ENCODE data around the gene KANTR.

Gene KANTR

DNA sequence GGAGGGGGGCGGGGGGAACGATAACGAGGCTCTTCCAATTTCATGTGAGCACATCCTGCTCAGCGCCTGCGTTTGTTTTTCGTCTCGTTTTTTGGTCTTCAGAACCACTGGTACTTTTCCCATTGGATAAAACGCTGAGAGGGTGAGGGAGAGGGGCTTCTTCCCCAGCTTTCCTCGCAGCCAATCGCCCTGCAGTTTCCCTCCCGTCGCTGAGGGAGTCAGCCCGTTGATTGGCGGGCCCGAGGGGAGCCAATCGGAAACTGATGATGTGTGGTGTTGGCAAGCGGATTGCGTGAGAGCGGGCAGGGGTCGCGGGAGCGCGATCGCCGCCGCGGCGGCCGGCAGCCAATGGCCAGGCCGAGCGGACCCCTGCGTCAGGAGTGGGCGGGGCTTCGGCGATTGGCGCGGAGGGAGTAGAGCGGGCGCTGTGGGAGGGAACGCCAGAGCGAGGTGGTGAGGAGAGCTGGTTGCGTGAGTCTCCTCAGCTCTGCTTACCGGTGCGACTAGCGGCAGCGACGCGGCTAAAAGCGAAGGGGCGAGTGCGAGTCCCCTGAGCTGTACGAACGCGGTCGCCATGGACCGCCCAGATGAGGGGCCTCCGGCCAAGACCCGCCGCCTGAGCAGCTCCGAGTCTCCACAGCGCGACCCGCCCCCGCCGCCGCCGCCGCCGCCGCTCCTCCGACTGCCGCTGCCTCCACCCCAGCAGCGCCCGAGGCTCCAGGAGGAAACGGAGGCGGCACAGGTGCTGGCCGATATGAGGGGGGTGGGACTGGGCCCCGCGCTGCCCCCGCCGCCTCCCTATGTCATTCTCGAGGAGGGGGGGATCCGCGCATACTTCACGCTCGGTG is 11.8 kb upstream of the KANTR start, which contains the start of gene TSPYL2:
Gene TSPYL2 (plus strand): TSS at position 443 of the 848 bp plus-strand sequence. CDS start 132 bp downstream, at position 575.
- peak; percentile 82 to 87 for DNase-seq (ENCODE audit: low read depth in 2 of 2)

DNA sequence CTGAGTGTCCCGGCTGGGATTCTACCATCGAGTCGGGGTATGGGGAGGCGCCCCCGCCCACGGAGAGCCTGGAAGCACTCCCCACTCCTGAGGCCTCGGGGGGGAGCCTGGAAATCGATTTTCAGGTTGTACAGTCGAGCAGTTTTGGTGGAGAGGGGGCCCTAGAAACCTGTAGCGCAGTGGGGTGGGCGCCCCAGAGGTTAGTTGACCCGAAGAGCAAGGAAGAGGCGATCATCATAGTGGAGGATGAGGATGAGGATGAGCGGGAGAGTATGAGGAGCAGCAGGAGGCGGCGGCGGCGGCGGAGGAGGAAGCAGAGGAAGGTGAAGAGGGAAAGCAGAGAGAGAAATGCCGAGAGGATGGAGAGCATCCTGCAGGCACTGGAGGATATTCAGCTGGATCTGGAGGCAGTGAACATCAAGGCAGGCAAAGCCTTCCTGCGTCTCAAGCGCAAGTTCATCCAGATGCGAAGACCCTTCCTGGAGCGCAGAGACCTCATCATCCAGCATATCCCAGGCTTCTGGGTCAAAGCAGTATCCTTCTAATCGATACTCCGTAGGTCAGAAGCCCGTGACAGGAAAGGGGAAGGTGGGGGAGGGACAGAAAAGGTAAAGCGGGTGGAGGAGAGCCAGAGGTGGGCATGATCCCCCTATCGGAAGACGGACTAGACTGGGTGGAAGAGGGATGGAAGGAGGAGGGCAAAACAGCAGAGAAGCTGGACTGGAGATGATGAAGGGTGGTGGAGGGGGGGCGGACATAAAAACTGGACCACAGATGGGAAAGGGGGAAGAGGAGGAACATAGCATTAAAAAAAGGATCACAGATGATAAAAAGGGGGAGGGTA is 10.9 kb upstream of the KANTR start:
- no peak for DNase-seq (ENCODE audit: low read depth in 2 of 2)

DNA sequence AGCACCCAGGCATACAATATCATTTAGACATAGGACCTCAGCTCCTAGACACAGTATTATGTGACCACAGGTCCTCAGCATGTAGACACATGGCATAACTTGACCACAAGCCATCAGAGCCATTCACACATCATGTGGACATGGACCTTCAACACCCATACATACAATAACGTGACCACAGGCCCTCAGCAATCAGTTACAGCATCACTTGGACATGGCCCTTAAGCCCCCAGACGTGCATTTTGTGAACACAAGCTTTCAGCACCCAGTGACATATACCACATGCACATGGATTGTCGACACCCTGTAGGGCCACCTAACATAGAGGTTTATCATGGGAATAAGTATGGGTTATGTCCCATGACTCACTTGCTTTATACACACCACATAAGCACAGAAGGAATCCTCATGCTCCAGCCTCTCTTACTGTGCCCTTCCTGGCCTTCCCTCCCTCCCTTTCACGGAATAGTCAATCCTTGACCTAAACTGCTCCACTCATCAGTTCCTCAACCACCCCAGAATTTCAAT is 9.8 kb upstream of the KANTR start:
- DNase-seq (ENCODE audit: low read depth in 2 of 2): no peak

DNA sequence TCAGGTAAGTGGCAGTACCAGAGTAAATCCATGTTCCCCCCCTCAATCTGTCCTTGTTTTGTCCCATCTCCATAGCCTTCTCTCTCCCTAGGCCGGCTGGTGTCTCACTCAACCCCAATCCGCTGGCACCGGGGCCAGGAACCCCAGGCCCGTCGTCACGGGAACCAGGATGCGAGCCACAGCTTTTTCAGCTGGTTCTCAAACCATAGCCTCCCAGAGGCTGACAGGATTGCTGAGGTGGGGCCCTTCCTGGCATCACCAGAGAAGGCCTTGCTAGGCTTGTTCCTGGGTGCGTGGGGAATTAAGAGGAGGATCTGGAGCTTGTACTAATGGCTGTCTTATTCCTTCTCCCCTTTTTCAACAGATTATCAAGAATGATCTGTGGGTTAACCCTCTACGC is 9.1 kb upstream of the KANTR start:
- DNase-seq (ENCODE audit: low read depth in 2 of 2): no peak

DNA sequence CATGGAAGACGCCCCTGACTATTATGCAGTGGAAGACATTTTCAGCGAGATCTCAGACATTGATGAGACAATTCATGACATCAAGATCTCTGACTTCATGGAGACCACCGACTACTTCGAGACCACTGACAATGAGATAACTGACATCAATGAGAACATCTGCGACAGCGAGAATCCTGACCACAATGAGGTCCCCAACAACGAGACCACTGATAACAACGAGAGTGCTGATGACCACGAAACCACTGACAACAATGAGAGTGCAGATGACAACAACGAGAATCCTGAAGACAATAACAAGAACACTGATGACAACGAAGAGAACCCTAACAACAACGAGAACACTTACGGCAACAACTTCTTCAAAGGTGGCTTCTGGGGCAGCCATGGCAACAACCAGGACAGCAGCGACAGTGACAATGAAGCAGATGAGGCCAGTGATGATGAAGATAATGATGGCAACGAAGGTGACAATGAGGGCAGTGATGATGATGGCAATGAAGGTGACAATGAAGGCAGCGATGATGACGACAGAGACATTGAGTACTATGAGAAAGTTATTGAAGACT is 8.2 kb upstream of the KANTR start:
- no peak for DNase-seq (ENCODE audit: low read depth in 2 of 2)

DNA sequence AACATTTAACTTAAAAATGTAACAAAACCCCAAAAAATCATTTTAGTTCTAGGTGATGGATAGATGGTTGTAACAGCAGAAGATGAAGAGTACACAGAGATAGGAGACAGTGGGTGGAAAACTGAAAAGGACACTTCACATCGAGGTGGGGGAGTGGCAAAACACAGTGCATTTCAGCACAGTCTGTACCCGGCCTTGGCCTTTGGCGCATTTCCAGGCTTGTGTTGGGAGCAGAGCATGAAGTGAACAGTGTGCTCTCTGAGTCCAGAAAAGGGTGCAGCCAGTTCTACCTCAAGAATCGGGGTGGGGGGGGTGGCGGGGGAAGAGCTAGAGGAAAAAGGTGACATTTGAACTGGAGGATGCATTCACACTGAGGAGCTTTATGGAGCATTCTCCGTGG is 7.5 kb upstream of the KANTR start:
- no peak for DNase-seq (ENCODE audit: low read depth in 2 of 2)

DNA sequence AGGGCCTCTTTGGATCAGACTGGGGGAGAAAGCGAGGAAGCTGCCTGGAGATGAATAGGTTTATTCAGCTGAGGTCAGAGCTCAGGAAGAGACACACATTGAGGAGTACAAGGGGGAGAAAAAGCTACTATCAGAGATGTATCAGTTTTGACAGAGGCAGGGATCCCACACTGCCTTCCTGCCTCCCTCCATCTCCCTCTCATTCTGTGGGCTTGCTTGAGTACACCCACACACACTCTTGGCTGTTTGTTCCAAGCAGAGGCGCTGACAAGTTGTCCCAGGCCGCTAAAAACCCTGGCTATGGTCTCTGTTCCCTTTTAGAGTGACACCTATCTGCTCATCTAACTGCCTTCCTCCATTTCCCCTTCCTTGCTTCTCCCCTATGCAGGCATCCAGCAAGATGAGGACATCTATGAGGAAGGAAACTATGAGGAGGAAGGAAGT is 6.5 kb upstream of the KANTR start:
- DNase-seq (ENCODE audit: low read depth in 2 of 2): no peak

DNA sequence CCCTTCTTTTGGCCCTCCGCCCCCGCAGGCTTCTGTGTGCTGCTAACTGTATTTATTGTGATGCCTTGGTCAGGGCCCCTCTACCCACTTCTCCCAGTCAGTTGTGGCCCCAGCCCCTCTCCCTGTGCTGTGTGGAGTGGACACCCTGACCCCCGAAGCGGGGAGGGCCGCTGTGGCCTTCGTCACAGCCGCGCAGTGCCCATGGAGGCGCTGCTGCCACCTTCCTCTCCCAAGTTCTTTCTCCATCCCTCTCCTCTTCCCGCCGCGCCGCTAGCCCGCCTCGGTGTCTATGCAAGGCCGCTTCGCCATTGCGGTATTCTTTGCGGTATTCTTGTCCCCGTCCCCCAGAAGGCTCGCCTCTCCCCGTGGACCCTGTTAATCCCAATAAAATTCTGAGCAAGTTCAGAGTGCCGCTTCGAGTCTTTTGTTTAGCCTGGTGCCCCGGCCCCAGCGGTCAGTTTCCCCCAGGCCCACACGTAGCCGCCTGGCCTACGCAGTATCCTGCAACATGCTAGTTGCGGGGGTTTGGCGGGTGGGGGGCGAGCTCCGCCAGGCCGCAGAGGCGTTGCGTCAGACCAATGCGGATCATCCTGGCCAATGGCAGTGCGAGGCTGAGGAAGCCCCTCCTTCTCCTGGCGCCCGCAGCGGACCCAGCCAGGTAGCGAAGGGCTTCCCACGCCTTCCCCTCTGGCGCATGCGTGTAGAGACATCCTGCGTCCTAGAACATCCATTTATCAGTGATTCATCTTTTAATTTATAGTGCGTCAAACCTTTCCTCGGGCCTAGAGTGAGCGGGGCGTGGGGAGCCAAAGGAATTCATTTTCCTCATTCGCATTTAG is 5.6 kb upstream of the KANTR start:
- peak; percentile 55 to 66 for DNase-seq (ENCODE audit: low read depth in 2 of 2)

DNA sequence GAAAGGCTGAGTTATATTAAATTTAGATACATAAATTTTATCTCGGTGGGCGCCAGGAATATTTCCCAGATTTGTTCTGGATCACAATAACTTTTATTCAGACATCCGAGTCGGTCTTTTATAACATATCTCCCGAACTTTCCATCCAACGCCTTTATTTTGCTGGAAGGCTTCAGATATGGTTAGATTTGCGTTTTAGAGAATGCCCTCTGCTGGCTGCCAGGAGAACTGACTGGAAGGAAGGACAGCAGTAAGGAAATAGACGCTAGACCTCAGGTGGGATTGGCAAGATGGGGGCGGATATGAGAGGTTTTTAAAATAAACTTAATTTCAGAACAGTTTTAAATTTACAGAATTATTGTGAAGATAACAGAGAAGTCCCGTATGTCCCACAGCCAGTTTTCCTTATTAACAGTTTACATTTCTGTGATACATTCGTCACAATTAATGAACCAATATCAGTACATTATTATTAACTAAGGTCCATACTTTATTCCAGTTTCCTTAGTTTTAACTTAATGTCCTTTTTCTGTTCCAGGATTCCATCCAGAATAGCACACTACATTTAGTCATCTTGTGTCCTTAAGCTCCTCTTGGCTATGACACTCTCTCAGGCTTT is 4.6 kb upstream of the KANTR start:
- DNase-seq (ENCODE audit: low read depth in 2 of 2): no peak

DNA sequence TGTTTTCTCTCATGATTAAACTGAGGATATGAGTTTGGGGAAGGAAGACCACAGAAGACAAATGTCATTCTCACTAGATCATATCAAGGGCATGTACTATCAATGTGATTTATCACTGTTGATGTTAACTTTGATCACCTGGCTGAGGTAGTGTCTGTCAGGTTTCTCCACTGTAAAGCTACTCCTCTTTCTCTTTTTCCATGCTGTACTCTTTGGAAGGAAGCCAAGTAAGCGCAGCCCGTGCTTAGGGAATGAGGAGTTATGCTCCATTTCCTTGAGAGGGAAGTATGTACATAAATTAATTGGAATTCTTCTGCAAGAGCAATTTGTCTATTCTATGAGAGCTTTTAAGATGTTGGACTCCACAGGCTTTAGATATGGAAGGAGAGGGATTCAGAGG is 4.0 kb upstream of the KANTR start:
- no peak for DNase-seq (ENCODE audit: low read depth in 2 of 2)

DNA sequence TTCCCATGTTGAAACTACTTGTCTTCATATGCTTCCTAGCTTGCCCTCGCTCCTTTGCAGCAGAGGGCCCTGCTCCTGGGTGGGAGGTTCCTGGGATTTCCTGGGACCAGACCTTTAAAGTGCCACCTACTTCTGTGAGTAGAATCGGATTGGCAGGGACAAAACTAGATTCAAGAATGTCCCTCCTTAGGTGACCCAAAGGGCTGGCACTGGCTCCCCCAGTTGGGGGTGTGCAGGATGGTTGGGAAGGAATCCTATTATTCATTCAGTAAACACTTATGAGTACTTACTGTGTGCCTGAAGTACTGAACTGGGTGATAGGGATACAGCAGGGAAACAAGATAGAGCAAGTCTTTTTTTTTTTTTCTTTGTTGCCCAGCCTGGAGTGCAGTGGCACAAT is 2.6 kb upstream of the KANTR start:
- no peak for DNase-seq (ENCODE audit: low read depth in 2 of 2)

DNA sequence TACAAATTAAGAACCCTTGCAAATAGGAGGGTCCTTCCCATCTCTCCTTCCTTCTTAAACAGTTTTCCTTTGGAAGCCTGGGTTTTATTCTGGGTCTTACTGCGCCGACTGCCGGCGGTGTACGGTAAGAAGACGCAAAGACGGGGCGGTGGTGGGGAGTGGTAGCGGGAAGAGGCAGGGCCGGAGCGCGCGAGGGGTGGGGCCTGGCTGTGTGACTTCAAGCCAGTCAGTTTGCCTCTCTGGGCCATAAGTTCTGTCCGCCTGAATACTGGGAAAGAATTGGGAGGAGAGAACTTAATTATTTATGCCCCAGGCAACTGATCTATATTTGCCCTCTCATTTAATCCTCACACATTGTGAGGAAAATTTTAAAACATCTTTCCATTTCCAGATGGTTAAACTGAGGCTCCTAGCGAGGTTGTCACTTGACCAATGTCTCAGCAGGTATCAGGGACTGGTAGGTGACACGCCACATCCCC is 726 bp upstream of the KANTR start:
- peak; percentile 59 to 64 for DNase-seq (ENCODE audit: low read depth in 2 of 2)

DNA sequence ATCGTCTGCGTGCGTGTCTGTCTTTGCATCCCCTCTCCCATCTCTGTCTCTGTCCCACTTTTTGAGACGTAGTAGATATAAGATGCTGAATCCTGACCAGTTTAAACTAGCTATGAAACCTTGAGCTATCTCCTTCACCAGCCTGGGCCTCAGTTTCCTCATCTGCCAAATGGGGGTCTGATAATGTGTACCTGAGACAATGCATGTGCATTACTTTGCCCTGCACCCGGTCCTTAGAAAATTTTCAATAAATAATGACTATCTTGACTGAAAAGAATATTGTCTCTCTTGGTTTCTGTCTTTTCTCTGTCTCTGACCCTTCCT is 602 bp downstream of the KANTR start:
- DNase-seq (ENCODE audit: low read depth in 2 of 2): no peak

DNA sequence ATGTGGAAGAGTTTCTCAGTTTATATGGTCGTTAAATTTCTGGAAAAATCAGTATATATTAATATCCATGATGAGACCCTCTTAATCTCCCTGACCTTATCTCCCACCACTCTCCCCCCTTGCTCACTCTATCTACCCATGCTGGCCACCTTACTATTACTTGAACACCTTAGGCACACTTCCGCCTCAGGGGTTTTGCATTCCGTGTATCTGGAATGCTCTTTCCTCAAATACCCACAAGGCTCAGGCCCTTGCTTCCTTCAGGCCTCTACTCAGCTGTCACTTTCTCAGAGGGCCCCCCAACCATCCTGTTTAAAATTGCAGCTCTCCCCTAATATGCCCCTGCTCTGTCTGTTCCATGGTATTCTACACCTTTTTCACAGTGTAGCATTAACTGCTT is 1.9 kb downstream of the KANTR start:
- DNase-seq (ENCODE audit: low read depth in 2 of 2): no peak

DNA sequence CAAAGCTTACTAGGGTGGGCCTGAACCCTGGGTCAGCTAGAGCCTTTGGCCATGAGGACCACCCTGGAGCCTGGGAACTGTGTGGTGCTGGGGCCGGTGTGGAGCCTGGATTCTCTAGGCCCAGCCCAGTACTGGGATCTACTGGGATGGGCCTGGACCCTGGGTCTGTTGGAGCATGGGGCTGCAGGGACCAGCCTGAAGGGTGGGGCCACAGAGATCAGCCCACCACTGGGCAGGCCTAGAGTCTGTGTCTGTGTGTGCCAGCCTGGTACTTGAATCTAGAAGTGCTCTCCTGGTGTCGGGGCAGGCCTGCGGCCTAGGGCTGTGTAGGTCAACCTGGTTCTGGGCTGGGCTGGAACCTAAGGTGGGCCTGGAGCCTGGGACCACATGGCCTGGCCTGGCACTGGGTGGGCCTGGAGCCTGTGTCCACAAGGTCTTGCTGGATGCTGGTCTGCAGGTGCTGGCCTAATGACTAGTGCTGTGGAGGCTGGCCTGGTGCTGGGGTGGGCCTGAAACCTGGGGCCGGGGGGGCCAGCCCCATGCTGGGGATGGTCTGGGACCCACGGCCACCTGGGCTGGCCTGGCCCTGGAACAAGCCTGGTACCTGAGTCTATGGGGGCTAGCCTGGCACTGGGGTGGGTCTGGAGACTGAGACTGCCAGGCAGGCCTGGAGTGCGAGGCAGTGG is 21.1 kb downstream of the KANTR start:
- DNase-seq (ENCODE audit: low read depth in 2 of 2): no peak

DNA sequence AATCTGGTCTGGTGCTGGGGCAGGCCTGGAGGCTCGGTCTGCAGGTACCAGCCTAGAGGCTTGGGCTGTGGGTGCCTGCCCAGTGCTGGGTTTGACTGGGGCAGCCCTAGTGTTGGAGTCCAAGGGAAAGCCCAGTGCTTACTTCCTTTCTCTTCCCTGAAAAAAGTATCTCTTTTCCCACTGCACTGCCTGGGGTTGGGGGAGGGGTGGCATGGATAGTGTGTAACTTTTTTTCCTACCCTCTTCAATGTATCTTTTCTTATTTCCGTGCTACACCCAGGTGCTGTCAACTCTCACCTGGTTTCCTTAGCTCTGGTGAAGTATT is 21.6 kb downstream of the KANTR start:
- no peak for DNase-seq (ENCODE audit: low read depth in 2 of 2)

DNA sequence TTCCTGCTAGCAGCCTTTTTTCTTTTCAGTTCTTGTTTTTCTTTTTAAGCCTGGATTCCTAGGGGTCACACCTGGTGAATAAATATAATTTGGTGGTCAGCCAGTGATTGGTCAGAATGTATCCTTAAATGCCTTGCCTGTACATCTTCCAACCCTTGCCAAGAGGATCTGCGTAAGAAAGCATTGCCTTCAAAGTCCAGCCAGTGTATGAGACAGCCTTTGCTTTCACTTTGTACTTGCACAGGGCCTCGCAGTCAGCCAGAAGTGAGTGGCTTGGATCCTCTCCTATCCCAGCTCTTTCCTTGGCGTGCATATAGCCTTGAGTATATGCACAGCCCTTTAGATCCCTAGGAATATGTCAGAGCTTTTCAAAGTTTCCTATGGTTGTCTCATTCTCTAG is 22.2 kb downstream of the KANTR start:
- no peak for DNase-seq (ENCODE audit: low read depth in 2 of 2)

DNA sequence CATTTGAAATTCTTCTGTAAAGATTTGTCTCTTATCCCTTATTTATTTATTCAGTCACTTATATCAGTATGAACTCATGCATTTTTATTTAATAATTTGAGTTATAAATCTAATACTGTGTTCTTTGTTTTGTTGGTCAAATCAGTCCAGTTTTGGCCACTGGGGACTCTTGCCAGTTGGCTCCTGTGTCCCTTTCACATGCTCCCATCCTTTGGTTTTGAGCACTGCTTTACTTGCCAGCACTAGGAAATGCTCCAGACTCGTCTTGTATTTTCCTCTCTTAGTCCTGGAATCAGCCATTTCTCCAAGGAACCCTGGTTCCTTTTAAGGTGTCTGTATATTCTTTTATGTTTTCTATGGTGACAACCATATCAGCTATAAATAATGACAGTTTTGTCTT is 28.1 kb downstream of the KANTR start:
- no peak for DNase-seq (ENCODE audit: low read depth in 2 of 2)

DNA sequence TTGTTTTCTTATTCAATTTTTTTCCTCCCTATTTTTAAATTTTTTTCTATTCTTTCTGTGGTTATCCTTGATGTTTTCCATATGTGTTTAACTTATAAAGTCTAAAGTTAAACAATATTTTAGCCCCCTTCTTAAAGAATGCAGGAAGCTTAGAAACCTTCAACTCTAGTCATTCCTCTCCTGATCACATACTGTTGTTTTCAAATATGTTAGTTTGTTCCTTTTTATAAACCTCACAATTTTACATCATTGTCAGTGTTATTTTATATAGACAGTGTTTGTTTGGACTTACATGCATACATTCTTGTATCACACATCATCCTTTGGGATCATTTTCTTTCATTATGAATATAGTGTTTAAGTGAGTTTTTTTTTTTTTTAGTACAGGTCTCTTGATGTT is 31.6 kb downstream of the KANTR start:
- DNase-seq (ENCODE audit: low read depth in 2 of 2): no peak

DNA sequence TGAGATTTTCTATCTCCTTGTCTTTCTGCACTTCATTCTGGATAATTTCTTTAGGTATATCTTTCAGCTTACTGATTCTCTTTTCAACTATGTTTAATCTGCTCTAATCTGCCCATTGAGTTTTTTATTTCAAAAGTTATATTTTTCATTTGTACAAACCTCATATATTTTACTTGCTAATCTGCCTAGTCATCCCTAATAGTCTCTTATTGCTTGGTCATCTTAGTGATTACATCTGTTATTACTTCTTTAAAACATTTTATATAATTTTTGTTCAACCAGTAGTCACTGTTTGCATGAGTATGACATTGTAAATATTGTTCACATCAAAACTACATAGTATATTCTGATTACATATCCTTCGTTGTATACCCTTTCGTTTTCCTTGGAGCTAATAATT is 32.4 kb downstream of the KANTR start:
- no peak for DNase-seq (ENCODE audit: low read depth in 2 of 2)
